Measurements from ENCODE around the gene ADAMTS2. TPM values are rescaled to one million over a fixed set of nuclear protein-coding genes. Genes with fewer than 3 reads are reported as not detected.

The ADAMTS2 gene
- total RNA-seq, 2 experiments from 2014 or later: not detected

- Histone ChIP-seq H3K36me3 (ENCODE audit: insufficient read depth, low read length) (no peaks in the 10 kb centered on the region), H3K9me3 (ENCODE audit: control insufficient read depth in 1 of 2, insufficient read depth in 1 of 2, low read length in 2 of 2) (peaks cover 0 to 10% of the 10 kb centered on the region in 2 experiments), H3K27me3 (ENCODE audit: control insufficient read depth in 1 of 2, insufficient read depth in 2 of 2, low read length in 2 of 2) (no peaks in the 10 kb centered on the region), H3K27ac (ENCODE audit: low read depth in 1 of 2, low read length in 2 of 2) (no peak overlapping the region), H3K4me1 (ENCODE audit: insufficient read depth, low read length) (no peaks in the 10 kb centered on the region), H3K4me3 (ENCODE audit: low read length) (no peak overlapping the region)
- Mint-ChIP-seq H3K4me3 (no peak overlapping the region), H3K36me3 (ENCODE audit: low read depth) (no peaks in the 10 kb centered on the region), H3K4me1 (ENCODE audit: low read depth) (no peaks in the 10 kb centered on the region), H3K27ac (no peak overlapping the region), H3K9me3 (no peaks in the 10 kb centered on the region), H3K27me3 (no peaks in the 10 kb centered on the region)
- DNase-seq (no peak), ATAC-seq (ENCODE audit: poor library complexity) (no peak)
- no peak for TF ChIP-seq CTCF (IDR thresholded peaks at IDR 0.05)
- ChIA-PET POLR2A (no interaction called here), CTCF (no interaction called here)
- intact Hi-C loops (cut with DNase I, micrococcal nuclease): no loop called here
These were observed 35.2 kb upstream of the ADAMTS2 start for GRCh38 chr5:179380211-179381035.

GRCh38 chr5:179379321-179379890 is 34.1 kb upstream of the ADAMTS2 start:
- no peak for TF ChIP-seq CTCF (IDR thresholded peaks at IDR 0.05)
- Mint-ChIP-seq H3K4me3 (no peak overlapping the region), H3K27me3 (no peaks in the 10 kb centered on the region), H3K4me1 (ENCODE audit: low read depth) (no peaks in the 10 kb centered on the region), H3K36me3 (ENCODE audit: low read depth) (no peaks in the 10 kb centered on the region), H3K27ac (no peak overlapping the region), H3K9me3 (no peaks in the 10 kb centered on the region)
- Histone ChIP-seq H3K9me3 (ENCODE audit: control insufficient read depth in 1 of 2, insufficient read depth in 1 of 2, low read length in 2 of 2) (peaks cover 0 to 14% of the 10 kb centered on the region in 2 experiments), H3K4me3 (ENCODE audit: low read length) (no peak overlapping the region), H3K36me3 (ENCODE audit: insufficient read depth, low read length) (no peaks in the 10 kb centered on the region), H3K27me3 (ENCODE audit: control insufficient read depth in 1 of 2, insufficient read depth in 2 of 2, low read length in 2 of 2) (no peaks in the 10 kb centered on the region), H3K27ac (ENCODE audit: low read depth in 1 of 2, low read length in 2 of 2) (no peak overlapping the region), H3K4me1 (ENCODE audit: insufficient read depth, low read length) (no peaks in the 10 kb centered on the region)
- DNase-seq (no peak), ATAC-seq (ENCODE audit: poor library complexity) (no peak)
- intact Hi-C loops (cut with DNase I, micrococcal nuclease): no loop called here
- CTCF ChIA-PET: no interaction called here
- POLR2A ChIA-PET: no interaction called here

- Histone ChIP-seq H3K4me3 (ENCODE audit: low read length) (no peak overlapping the region), H3K9me3 (ENCODE audit: control insufficient read depth in 1 of 2, insufficient read depth in 1 of 2, low read length in 2 of 2) (peaks cover 0 to 19% of the 10 kb centered on the region in 2 experiments), H3K27ac (ENCODE audit: low read depth in 1 of 2, low read length in 2 of 2) (no peak overlapping the region), H3K4me1 (ENCODE audit: insufficient read depth, low read length) (no peaks in the 10 kb centered on the region), H3K27me3 (ENCODE audit: control insufficient read depth in 1 of 2, insufficient read depth in 2 of 2, low read length in 2 of 2) (no peaks in the 10 kb centered on the region), H3K36me3 (ENCODE audit: insufficient read depth, low read length) (no peaks in the 10 kb centered on the region)
- H3K4me1 Mint-ChIP-seq (ENCODE audit: low read depth): no peaks in the 10 kb centered on the region
- intact Hi-C loops (cut with DNase I, micrococcal nuclease): no loop called here
- ChIA-PET POLR2A (no interaction called here), CTCF (no interaction called here)
- H3K27ac Mint-ChIP-seq: no peak overlapping the region
- TF ChIP-seq CTCF (IDR thresholded peaks at IDR 0.05): no peak
- H3K27me3 Mint-ChIP-seq: no peaks in the 10 kb centered on the region
- ATAC-seq (ENCODE audit: poor library complexity) (no peak), DNase-seq (no peak)
- H3K4me3 Mint-ChIP-seq: no peak overlapping the region
- H3K9me3 Mint-ChIP-seq: no peaks in the 10 kb centered on the region
- H3K36me3 Mint-ChIP-seq (ENCODE audit: low read depth): no peaks in the 10 kb centered on the region
These were observed 33.4 kb upstream of the ADAMTS2 start for GRCh38 chr5:179378441-179379271.
